GM23338 (cell line): ENCODE data around the gene RIN3. TPM values are rescaled to one million over a fixed set of nuclear protein-coding genes. Genes with fewer than 3 reads are reported as not detected.

ENCODE experiments used
- ATAC-seq: fragments of 200-7000 bp; cut with Tn5 transposase; 3 replicates; pipeline ENCODE4 v1.9.1; 2020
- DNase-seq: peaks from one replicate; pipeline ENCODE4 v3.0.0-alpha.2; 2015; ENCODE audit warnings: low spot score
- H2AFZ ChIP-seq: fragments of 200-600 bp; sonication (generic); 2 replicates; pipeline ENCODE4 v1.8.0; 2016; ENCODE audit warnings: antibody characterized with exemption, mild to moderate bottlenecking, moderate library complexity
- H3F3A ChIP-seq: fragments of 200-600 bp; sonication (generic); replicated peaks from 2 replicates; pipeline ENCODE4 v1.8.0; 2017; ENCODE audit warnings: antibody characterized with exemption, mixed run types, low read depth
- H3K27ac ChIP-seq: fragments of 200-600 bp; sonication (generic); 2 replicates; pipeline ENCODE4 v1.6.1; 2016; ENCODE audit warnings: low read depth
- H3K27me3 ChIP-seq: fragments of 200-600 bp; sonication (generic); 2 replicates; pipeline ENCODE4 v1.8.0; 2016; ENCODE audit warnings: mild to moderate bottlenecking, mixed run types, moderate library complexity; ENCODE audit not compliant: insufficient read depth
- H3K36me3 ChIP-seq: fragments of 200-600 bp; sonication (generic); 2 replicates; pipeline ENCODE4 v1.8.0; 2016; ENCODE audit warnings: mild to moderate bottlenecking; ENCODE audit not compliant: insufficient read depth
- H3K4me1 ChIP-seq: fragments of 200-600 bp; sonication (generic); 2 replicates; pipeline ENCODE4 v1.8.0; 2016; ENCODE audit warnings: mild to moderate bottlenecking, moderate library complexity; ENCODE audit not compliant: insufficient read depth
- H3K4me2 ChIP-seq: fragments of 200-600 bp; sonication (generic); 2 replicates; pipeline ENCODE4 v1.7.1; 2017; ENCODE audit warnings: mixed run types
- H3K4me3 ChIP-seq: fragments of 200-600 bp; sonication (generic); 2 replicates; pipeline ENCODE4 v1.6.1; 2016; ENCODE audit warnings: mixed run types
- H3K79me2 ChIP-seq: fragments of 200-600 bp; sonication (generic); replicated peaks from 2 replicates; pipeline ENCODE4 v1.8.0; 2017; ENCODE audit warnings: mild to moderate bottlenecking; ENCODE audit not compliant: insufficient read depth
- H3K9me2 ChIP-seq: fragments of 200-600 bp; sonication (generic); 2 replicates; pipeline ENCODE4 v1.8.0; 2017; ENCODE audit not compliant: insufficient read depth
- H4K20me1 ChIP-seq: fragments of 200-600 bp; sonication (generic); replicated peaks from 2 replicates; pipeline ENCODE4 v1.8.0; 2017; ENCODE audit warnings: mild to moderate bottlenecking; ENCODE audit not compliant: insufficient read depth
- H3K27ac Mint-ChIP-seq: 2 replicates; pipeline ENCODE4 v1.8.0; 2020; ENCODE audit warnings: inconsistent platforms, mild to moderate bottlenecking, moderate library complexity, mixed read lengths
- H3K27me3 Mint-ChIP-seq: 3 replicates; pipeline ENCODE4 v1.8.0; 2022; ENCODE audit warnings: low read depth, mild to moderate bottlenecking, moderate library complexity, mixed read lengths, inconsistent platforms; ENCODE audit not compliant: insufficient read depth, poor library complexity
- H3K36me3 Mint-ChIP-seq: 3 replicates; pipeline ENCODE4 v1.8.0; 2021; ENCODE audit warnings: low read depth, mild to moderate bottlenecking, inconsistent platforms, moderate library complexity, mixed read lengths
- H3K4me1 Mint-ChIP-seq: 3 replicates; pipeline ENCODE4 v1.8.0; 2020; ENCODE audit warnings: mild to moderate bottlenecking, inconsistent platforms, mixed read lengths
- H3K4me3 Mint-ChIP-seq: 3 replicates; pipeline ENCODE4 v1.8.0; 2021; ENCODE audit warnings: moderate library complexity, mild to moderate bottlenecking, inconsistent platforms, mixed read lengths
- H3K9me3 Mint-ChIP-seq: 3 replicates; pipeline ENCODE4 v1.8.0; 2020; ENCODE audit warnings: moderate library complexity, mild to moderate bottlenecking, inconsistent platforms, mixed read lengths
- CREB1 ChIP-seq: fragments of 250-450 bp; sonication (Bioruptor Pico); IDR thresholded peaks from 2 replicates; pipeline ENCODE4 v1.5.0; 2020; ENCODE audit warnings: low read depth, mild to moderate bottlenecking, moderate library complexity
- CTCF ChIP-seq, 2 experiments: fragments of 200-600 bp in 1 of 2; sonication (generic) in 1 of 2; conservative IDR thresholded peaks; 2 replicates each; pipeline versions ENCODE4 v1.5.1 to v1.6.1; 2016 to 2017; ENCODE audit warnings: antibody characterized with exemption in 2 of 2, low read depth in 2 of 2, mild to moderate bottlenecking in 2 of 2, moderate library complexity in 1 of 2
- EZH2 ChIP-seq: fragments of 200-600 bp; sonication (generic); IDR thresholded peaks from one replicate; pipeline ENCODE4 v1.8.0; 2017; ENCODE audit warnings: antibody characterized with exemption, mild to moderate bottlenecking, low read depth; ENCODE audit not compliant: unreplicated experiment
- EZH2phosphoT487 ChIP-seq: fragments of 200-600 bp; sonication (generic); IDR thresholded peaks from one replicate; pipeline ENCODE4 v1.8.1; 2018; ENCODE audit warnings: antibody characterized with exemption; ENCODE audit not compliant: unreplicated experiment
- NANOG ChIP-seq: IDR thresholded peaks from 2 replicates; pipeline ENCODE4 v1.6.1; 2016; ENCODE audit warnings: antibody characterized with exemption, borderline replicate concordance
- ZNF462 ChIP-seq: fragments of 250-450 bp; sonication (Bioruptor Pico); IDR thresholded peaks from 2 replicates; pipeline ENCODE4 v1.5.0; 2020; ENCODE audit warnings: mild to moderate bottlenecking, moderate library complexity
- polyA plus RNA-seq: library from polyadenylated mRNA; unstranded; fragments of >200 nt; fragmentation: Nextera tagmentation; extraction: Ambion mirVana; gene quantifications from 2 replicates; pipeline ENCODE4 v1.2.1, GENCODE V29; 2016
- total RNA-seq: library from RNA; depleted of rRNA; stranded (reverse); fragments of >200 nt; shearing (Covaris generic); gene quantifications from 2 replicates; pipeline ENCODE4 v1.2.3, GENCODE V29; 2014

Gene RIN3
- total and polyA plus RNA-seq, 2 experiments from 2014 or later = 0.97 to 1.5 TPM

GRCh38 chr14:92510972-92511371 lies 2.6 kb upstream of the RIN3 start (continued):
- TF ChIP-seq CTCF (conservative IDR thresholded peaks at IDR 0.05; ENCODE audit: low read depth in 2 of 2) (peak; percentile 51 to 73), EZH2phosphoT487 (no peak), ZNF462 (CRISPR knock-in tag) (0 out of 2 replicates have a peak, but pooled peaks have one; percentile 67), CREB1 (no peak), NANOG (no peak)

GRCh38 chr14:92511453-92512238 lies 1.9 kb upstream of the RIN3 start:
- H3K79me2 ChIP-seq = no peaks in the 10 kb centered on the region
- no peak overlapping the region for H2AFZ ChIP-seq
- no peak overlapping the region for H3K27ac Mint-ChIP-seq
- no peaks in the 10 kb centered on the region; the same call in 1 of the 2 replicates for H3K4me1 ChIP-seq
- H4K20me1 ChIP-seq = no peaks in the 10 kb centered on the region
- H3F3A ChIP-seq = 0 out of 2 replicates have a peak, but pooled peaks cover 3% of the 10 kb centered on the region
- no peaks in the 10 kb centered on the region for H3K36me3 ChIP-seq
- peaks cover 40% of the 10 kb centered on the region for H3K27me3 ChIP-seq
- H3K27ac ChIP-seq = no peak overlapping the region
- H3K9me3 Mint-ChIP-seq = no peaks in the 10 kb centered on the region
- DNase-seq (no peak), ATAC-seq (no peak)
- no peak overlapping the region for H3K4me3 ChIP-seq
- H3K4me3 Mint-ChIP-seq = no peak overlapping the region
- no peaks in the 10 kb centered on the region for H3K36me3 Mint-ChIP-seq
- H3K4me1 Mint-ChIP-seq = peaks cover 8% of the 10 kb centered on the region
- H3K9me2 ChIP-seq = no peaks in the 10 kb centered on the region
- H3K27me3 Mint-ChIP-seq = peaks cover 22% of the 10 kb centered on the region
- no peak overlapping the region for H3K4me2 ChIP-seq
- TF ChIP-seq EZH2 (no peak), ZNF462 (CRISPR knock-in tag) (no peak)
